ENCODE data around the gene PRICKLE3.
A peak's percentile ranks its signal among the peaks of the same experiment; 100 is the strongest.
"Not testable (repeated sequence)": the region's sequence is repeated elsewhere in the genome, so short reads cannot be mapped to it uniquely, and the experiment has no call there.

The PRICKLE3 gene

GRCh38 chrX:49157194-49157593 lies 29.0 kb downstream of the PRICKLE3 start:
- DNase-seq (ENCODE audit: low read depth): no peak

GRCh38 chrX:49155900-49156837 lies 30.0 kb downstream of the PRICKLE3 start:
- DNase-seq (ENCODE audit: low read depth): peak; percentile 79

DNA sequence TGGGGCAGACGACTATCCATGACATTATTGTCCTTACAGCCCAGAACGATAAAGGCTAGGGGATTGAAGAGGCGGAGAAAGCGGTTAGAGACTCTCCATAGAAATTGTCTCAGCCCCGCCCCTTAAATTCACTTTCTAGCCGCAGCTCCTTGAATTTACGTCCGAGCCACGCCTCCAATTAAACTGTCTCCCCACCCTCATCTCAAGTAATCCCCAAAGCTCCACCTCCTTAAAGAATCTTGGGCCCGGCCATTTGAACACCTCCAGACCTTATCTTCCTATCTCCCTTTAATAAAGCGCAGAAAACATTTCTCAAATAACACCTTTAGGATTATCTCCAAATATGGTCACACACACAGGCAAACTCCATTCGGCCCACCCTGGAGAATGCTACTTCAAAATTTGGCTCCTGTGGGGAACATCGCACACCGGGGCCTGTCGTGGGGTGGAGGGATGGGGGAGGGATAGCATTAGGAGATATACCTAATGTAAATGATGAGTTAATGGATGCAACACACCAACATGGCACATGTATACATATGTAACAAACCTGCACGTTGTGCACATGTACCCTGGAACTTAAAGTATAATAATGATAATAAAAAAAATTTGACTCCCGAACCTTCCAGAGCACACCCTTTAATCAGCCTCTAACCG lies 30.8 kb downstream of the PRICKLE3 start:
- peak; percentile 13 for DNase-seq (ENCODE audit: low read depth)

DNA sequence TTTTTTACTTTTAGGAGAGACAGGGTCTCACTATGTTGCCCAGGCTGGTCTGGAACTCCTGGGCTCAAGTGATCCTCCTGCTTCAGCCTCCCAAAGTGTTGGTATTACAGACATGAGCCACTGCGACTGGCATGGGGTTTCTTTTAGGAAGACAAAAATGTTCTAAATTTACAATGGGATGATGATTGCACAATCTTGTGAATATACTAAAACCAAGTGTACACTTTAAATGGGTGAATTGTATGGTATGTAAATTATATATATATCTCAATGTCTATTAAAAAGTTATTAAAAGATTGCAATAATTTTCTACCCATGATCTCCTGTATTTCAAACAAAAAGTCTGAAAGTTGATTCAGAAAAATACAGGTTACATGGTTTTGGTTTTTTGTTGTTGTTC lies 32.7 kb downstream of the PRICKLE3 start:
- no peak for DNase-seq (ENCODE audit: low read depth)

DNA sequence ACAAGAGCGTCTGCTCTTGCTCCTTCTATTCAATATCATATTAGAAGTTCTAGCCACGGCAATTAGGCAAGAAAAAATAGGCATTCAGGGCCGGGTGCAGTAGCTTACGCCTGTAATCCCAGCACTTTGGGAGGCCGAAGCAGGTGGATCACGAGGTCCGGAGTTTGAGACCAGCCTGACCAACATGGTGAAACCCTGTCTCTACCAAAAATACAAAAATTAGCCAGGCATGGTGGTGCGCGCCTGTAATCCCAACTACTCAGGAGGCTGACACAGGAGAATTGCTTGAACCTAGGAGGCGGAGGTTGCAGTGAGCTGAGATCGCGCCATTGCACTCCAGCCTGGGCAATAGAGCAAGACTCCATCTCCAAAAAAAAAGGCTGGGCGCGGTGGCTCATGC lies 36.9 kb downstream of the PRICKLE3 start:
- not testable (repeated sequence) for DNase-seq (ENCODE audit: low read depth)

GRCh38 chrX:49148390-49149100 lies 37.6 kb downstream of the PRICKLE3 start:
- DNase-seq (ENCODE audit: low read depth): not testable (repeated sequence)

DNA sequence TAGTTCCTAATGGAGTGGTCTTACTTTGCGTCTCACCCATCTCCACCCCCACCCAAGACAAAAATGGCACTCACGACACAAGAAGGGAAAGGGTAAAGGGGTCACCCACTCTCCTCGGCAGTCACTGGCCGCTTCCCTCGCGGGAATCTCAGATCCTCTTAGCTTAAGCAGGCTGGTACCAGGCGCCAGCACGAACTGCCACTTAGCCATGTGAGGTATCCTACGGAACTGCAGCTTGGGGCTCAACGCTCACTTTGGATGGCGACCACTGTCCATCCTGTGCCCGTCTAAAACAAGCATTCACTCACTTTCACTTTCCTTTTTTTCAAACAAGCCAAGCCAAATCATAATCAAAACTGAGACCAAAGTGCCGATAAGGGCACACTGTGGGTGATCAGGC lies 38.2 kb downstream of the PRICKLE3 start:
- DNase-seq (ENCODE audit: low read depth): no peak

GRCh38 chrX:49147282-49147681 lies 38.9 kb downstream of the PRICKLE3 start:
- no peak for DNase-seq (ENCODE audit: low read depth)

- not testable (repeated sequence) for DNase-seq (ENCODE audit: low read depth)
Measured at GRCh38 chrX:49143154-49143553, 43.0 kb downstream of the PRICKLE3 start.

GRCh38 chrX:49142264-49142663 lies 43.9 kb downstream of the PRICKLE3 start:
- DNase-seq (ENCODE audit: low read depth): not testable (repeated sequence)

- DNase-seq (ENCODE audit: low read depth): no peak
Measured at GRCh38 chrX:49139713-49140112, 46.5 kb downstream of the PRICKLE3 start.

DNA sequence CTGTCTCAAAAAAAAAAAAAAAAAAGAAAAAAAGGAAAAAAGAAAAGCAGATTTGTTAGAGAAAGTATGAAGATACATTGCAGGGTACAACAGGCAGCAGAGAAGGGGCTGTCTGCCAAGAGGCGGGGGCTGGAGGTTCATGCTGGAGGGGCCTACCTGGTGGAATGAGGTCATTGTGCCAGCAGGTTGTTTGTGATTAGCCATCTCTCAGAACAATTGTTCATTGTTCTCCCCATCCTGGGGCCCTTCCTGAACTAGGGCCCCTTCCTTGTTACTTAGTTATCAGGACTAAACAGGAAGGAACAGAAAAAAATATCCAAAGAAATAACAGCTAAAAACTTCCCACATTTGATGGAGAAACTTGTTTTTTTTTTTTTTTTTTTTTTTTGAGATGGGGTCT lies 48.7 kb downstream of the PRICKLE3 start:
- DNase-seq (ENCODE audit: low read depth): no peak

DNA sequence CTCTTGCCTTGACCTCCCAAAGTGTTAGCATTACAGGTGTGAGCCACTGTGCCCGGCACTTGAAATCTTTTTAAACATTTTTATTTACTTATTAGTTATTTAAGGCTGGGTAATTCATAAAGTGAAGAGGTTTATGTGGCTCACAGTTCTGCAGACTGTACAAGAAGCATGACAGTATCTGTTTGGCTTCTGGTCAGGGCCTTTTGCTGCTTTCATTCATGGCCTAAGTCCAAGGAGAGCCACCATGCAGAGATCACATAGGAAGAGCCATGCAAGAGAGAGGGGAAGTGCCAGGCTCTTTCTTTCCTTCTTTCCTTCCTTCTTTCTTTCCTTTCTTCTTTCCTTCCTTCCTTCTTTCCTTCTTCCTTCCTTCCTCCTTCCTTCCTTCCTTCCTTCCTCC lies 52.4 kb downstream of the PRICKLE3 start:
- no peak for DNase-seq (ENCODE audit: low read depth)

GRCh38 chrX:49132275-49132674 lies 53.9 kb downstream of the PRICKLE3 start:
- DNase-seq (ENCODE audit: low read depth): not testable (repeated sequence)

GRCh38 chrX:49129427-49129826 lies 56.7 kb downstream of the PRICKLE3 start:
- no peak for DNase-seq (ENCODE audit: low read depth)

GRCh38 chrX:49127742-49128258 lies 58.4 kb downstream of the PRICKLE3 start:
- not testable (repeated sequence) for DNase-seq (ENCODE audit: low read depth)

Data from activated T-cell treated with anti-CD3 and anti-CD28 coated beads for 48 hours (primary cell).